Measurements from ENCODE around the gene MARVELD2.

- TF ChIP-seq POLR2AphosphoS5 (IDR thresholded peaks at IDR 0.05; ENCODE audit: borderline replicate concordance, low read depth, low read length) (no peak), EZH2 (IDR thresholded peaks at IDR 0.05) (no peak), FOXP2 (optimal IDR thresholded peaks at IDR 0.05; ENCODE audit: control extremely low read depth, extremely low read length, insufficient read depth) (no peak)
Observed at GRCh38 chr5:69418554-69418953, 3.6 kb downstream of the MARVELD2 start.

All from SK-N-MC (cell line).